NCI-H1417 (cell line): ENCODE data around the gene TBL1X.
"Not testable (repeated sequence)": the region's sequence is repeated elsewhere in the genome, so short reads cannot be mapped to it uniquely, and the experiment has no call there.

Source experiments
- DNase-seq, 3 experiments: peaks; one replicate each; lab custom pipeline; 2025; lab: John Stamatoyannopoulos, UW

Gene TBL1X

DNA sequence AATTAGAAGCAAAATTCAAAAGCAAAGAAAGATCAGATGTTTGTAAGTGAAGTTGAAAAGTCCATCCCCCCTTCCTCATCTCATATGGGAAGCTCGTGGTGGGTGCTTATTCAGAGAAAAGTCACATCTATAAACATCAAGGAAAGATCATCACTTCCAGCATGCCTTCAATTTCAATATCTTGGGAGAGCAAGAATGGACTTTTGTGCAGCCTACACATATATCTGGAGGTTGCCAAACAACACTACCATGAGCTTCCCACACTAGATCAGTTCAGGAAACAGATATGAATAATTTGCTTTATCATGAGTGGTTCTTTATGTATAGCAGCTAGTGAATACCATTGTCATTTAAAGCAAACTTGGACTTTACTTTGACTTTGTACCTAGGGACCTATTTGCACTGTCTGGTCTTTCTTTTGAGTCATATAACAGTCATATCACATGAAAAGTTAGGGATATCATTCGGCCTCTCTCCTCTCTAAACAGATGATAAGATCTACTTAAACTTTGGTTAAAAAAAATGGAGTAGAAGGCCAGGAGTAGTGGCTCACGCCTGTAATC lies 5.6 kb upstream of the TBL1X start:
- DNase-seq, result no peak

DNA sequence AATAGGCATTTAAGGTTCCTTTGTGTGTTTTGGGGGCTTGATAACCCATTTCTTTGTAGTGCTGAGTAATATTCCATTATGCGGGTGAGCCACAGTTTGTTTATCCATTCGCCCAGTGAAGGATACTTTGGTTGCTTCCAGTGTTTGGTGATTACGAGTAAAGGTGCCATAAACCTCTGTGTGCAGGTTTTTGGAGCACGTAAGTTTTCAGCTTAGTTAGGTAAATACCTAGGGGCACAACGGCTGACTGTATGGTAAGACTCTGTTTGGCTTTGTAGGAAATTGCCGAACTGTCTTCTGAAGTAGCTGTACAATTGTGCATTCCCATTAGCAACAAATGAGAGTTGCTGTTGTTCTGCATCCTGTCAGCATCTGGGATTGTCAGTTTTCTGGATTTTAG lies 3.8 kb upstream of the TBL1X start:
- DNase-seq, result no peak

DNA sequence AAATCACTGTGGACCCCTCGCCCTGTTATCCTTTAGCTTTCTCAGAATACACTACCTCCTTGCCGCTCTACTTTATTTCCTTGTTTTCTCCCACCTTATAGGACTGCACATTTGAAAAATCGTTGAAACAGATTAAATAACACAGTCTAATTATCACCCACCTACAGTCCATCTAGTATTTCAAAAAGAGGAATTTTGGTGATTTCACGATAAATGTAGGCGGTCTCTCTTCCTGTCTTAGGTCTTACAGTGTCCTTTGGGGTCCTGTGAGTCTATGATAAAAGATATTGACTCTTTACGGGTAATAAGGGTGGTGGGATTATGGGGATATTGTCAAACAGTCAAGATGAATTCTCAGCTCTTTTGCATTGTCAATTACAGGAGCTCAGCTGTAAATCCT lies 2.4 kb upstream of the TBL1X start:
- no peak for DNase-seq

DNA sequence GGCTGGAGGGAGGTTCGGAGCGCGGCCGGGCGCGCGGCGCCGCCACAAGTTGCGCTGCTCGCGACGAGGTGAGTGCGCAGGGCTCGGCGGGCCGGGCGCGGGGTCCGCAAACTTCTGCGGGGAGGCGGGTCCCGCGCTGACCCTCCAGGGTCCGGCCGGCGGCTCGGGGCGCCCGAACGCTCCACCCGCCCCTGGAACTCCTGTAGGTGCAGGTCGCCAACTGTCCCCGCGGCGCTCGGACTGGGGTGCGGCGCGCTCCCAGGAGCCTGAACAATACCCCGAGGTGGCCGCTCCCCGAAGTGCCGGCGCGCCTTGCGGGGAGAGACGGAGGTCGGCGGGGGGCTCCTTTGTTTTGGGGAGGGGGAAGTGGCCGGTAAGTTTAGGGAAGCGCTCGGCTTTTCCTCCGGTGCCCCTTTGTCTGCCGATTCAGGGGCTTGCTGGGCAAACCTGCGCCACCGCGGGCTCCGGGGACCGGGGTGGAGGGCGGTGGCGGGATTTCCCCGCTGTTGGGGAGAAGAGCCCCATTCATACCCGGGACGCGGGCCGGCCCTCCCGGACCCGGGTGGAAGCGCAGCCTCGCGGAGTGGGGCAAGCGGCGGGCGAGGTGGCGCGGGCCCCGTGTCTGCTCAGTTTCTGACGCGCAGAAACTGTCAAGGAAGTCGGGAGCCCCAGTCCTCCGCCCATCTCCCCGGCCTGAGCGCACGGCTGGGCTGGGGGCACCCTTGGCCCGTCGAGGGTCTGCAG lies 694 bp downstream of the TBL1X start:
- DNase-seq, result peak in 2 of 3 experiments; percentile 69 to 78

DNA sequence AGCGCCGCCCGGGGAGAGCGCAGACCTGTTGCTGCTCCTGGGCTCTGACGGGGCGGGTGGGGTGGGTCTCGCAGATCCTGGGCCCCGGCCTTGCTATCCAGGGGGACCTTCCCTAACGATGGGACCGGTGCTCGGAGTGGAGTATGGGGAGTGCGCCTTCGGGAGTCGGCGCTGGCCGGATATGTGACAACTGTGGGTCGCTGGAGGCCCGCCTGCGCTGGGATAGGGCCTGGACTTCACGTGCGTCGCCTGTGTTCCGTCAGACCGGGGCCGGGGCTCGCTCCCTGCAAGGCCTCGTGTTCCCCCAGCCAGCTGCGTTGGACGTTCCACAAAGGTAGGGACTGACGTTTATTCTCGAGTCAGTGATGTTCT lies 1.3 kb downstream of the TBL1X start:
- peak in 2 of 3 experiments; percentile 68 to 78 for DNase-seq

DNA sequence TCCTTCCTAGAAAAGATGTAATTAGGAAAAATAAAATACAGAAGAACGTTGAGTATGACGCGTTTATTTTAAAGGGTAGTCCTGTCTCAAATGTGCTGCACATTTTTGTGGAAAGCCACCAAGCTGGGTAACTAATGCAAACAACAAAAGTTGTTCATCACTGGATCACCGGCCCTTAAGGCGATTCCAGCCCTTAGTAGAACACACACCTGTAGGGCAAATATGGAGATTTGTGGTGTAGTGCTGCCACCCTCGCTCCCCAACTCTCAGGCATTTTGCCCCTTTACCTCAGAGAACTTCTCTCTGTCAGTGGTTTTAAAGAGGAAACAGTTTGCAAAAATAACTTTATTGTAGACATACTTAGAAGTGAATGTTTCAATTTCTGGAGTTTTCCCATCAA lies 1.9 kb downstream of the TBL1X start:
- peak in 1 of 3 experiments; percentile 41 for DNase-seq

DNA sequence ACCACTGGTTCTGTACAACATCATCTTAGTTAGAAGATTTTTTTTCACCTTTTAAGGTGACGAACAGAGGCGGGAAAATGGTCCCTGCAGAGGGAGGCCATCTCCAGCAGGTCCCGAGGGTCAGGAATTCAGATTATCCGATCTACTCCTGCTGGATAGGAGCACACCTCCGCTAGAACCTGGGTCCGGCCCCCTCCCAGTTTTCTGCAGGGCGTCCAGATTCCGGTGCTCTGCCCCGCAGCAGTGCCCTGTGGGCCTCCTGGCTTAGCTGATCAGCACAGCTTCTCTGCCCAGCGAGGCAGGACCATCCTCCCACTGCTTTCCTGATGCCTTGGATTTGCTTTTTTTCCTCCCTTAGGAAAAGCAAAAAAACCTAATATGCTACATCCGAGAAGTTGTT lies 2.3 kb downstream of the TBL1X start:
- DNase-seq, result no peak

DNA sequence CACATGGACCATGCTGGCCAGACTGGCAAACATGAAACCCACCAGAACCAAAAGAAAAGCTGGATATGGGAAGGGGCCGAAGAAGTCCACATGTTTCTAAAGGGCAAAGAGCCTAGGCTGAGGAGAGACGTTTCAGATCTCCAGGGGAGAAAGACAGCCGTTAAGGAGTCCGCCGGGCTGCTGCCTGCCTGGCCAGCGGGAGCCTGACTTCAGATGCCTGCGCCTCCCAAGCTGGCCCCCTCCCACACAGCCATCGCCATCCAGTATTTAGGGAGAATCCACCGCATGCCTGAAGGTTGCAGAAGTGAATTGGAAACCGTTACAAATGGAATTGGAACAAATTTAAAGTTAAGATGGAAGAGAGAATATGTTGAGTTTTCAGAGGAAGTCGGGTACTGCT lies 2.9 kb downstream of the TBL1X start:
- DNase-seq, result no peak

DNA sequence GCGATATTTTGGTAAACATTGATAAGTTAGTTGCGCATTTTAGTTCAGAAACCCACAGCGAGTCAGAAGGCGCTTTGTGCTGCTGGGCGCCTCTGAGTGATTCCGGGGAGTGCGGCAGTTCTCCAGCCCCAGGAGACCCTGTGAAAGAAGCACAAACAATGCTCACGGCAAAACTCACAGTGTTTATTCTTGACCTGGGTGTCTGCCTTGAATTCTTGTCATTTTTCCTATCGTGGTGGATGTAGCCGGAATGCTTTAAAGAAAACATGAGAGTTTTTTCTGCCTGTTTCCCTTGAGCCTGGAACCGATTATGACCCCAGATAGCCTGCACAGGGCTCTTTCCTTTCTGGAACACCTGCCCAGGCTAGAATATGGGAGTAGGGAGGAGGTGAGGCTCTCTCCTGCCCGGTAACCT lies 6.7 kb downstream of the TBL1X start:
- DNase-seq, result no peak

DNA sequence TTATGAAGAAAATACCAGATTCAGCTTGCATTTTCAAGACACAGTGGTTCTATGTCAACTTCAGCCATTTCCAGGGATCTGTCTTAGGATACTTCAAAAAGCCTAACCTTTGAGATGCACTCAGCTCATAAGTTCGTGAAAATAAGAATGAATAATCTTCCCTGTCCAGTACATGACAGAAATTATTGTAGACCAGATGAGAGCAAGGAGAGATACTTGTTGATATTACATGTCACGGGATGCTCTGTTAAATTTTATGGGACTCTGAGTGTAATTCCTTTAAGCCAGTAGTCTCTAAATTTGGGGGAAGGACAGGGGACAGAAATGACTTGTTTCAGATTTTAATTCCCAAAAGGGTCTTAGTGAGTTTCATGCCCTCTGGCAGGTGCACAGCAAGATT lies 8.8 kb downstream of the TBL1X start:
- DNase-seq, result no peak

DNA sequence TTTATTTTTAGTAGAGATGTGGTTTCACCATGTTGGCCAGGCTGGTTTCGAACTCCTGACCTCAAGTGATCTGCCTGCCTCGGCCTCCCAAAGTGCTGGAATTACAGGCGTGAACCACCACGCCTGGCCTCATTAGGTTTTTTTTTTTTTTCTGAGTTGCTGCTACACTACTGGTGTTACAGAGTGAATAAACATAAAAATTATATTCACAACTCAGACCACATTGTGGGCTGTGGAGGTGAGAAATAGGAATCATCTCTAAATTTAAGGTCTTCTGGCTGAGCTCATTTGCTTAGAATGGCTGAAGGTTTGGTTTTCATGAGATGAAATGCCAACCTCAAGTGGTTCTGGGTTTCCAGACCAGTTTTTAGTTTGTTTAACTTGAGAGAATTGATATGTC lies 10.6 kb downstream of the TBL1X start:
- not testable (repeated sequence) for DNase-seq

DNA sequence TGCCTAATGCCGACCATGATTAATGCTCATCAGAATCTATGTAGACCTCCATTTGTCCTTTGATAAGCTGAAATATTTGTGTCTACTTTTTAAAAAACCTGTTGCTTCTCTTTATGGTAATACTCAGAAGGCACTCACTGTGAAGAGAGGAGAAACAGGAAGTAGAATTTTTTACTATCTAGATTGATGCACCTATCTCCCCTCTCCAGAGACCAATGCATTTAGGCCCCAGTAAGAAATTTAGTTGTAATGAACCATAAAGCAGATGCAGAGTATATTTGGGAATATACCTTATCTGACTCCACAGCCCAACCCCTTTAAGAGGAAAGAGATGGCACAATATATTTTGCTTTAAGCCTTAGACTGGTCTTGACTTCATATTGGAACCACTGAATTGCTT lies 11.1 kb downstream of the TBL1X start:
- DNase-seq, result no peak

DNA sequence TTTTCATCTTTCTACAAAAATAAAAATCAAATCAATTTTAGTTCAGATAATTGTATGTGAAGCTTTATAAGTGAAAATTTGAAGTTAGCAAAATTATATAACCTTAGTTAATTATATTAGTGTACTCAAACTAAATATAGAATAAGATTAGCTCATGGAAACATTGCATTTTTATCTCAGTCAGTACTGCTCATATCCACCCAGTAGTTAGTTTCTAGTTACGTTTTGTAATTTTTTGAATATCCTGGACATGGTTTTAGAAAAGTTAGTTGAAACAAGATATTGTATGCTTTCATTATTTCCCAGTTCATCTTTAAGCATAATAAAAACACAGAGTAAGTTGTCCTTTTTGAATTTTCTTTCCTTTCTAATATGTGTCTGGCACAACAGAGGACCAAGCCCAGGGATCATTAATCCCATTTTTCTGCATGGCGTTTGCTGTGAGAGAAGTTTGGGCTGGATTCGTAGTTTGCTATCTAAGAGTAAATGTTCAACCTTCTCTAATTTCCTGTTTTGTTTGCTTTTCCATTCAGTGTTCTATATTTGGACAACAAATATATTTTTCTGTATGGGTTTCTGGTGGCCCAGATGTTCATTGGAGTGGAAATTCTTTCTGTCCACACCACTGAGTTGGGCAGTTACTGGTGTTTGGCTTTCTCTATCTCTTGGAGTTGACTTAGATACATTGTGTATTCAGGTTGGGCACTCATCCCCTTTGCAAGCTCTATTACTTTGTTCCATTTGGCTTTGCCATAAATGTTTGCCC lies 12.1 kb downstream of the TBL1X start:
- no peak for DNase-seq

DNA sequence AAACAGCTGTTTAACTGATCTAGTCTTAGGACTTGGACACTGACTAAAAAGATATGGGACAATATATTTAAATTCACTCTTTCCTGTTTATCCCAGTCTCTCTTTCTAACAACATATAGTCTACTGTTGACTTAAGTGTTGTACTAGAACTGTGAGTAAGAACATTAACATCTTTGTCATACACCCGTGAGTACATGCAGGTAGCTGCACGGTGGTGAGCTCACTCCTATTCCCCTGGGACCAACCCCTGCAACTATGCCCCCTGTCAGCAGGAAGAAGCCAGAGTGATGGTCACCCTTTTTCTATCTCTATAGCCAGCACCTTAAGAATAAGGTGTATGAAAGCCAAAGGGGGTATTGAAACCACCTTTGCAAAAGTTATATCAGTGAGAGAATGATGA lies 17.6 kb downstream of the TBL1X start:
- no peak for DNase-seq

DNA sequence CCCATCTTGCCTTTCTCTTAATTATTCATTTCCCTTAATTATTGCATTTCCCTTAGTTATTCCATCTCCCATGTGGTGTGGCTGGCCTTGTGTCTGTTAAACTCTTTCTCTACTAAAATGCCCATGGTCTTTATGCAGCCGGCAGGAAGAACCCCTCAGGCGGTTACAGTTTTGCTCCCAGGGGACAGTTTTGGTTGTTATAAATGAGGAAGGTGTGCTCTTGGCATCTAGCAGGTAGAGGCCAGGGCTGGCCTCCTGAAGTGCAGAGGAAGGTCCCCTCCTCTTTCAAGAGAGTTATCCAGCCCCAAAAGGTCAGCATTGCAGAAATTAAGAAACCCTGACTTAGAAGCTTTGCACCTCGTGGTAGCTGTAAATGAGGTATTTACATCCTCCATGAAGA lies 18.0 kb downstream of the TBL1X start:
- no peak for DNase-seq

DNA sequence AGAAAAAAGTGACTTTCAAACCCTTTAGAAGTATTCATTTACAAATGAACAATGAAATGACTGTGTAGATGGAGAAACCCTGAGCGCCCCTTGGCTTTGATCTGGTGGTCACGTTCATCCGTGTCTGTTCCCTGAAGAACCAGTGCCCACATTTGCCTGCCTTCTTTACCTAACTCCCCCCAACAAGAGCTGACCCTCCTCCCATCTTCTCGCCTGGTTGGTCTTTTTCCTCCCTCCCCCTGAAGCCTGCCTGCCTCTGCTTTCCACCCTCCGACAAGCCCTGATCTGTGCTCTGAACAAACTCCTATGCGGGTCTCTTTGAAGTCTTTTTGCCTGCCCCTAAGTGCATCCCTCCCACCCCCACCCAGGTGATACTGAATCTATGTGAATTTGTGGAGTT lies 18.5 kb downstream of the TBL1X start:
- DNase-seq, result no peak

DNA sequence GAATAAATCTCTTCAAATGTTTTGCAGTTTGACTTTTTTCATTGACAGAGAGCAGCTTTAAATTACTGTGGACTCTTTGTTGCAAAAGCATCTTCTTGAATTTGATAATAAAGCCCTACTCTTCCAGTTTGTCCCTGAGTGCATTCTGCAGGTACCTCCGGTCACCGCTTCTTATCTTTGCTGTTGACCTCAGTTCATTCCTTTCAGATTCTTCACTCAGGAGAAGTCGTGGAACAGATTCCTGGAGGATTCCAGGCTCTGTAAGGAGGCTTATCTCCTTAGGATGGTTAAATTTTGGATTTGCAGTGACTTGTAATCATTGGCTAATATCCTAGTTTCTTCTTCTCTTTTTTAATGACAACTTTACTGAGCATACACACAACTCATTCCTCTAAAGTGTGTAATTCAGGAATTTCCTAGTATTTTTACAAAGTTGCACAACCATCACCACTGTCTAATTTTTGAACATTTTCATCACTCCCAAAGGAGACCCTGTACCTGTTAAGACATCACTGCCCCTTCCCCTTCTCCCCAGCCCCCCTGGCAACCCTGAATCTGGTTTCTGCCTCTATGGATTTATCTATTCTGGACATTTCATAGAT lies 22.0 kb downstream of the TBL1X start:
- no peak for DNase-seq

DNA sequence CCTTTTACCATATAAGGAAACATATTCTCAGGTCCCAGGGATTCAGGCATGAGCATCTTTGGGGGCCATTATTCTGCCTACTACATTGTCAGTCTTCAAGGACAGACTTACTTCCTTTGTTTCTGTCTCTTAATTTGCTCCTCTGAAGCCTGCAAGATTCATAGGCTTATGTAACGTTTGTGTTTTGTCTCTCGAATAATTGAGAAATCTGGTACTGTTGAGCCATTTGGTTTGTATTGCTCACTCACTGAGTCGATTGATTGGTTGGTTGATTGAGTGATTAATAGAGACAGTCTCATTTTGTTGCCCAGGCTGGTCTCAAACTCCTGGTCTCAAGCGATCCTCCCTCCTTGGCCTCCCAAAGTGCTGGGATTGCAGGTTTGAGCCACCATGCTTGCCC lies 23.7 kb downstream of the TBL1X start:
- no peak for DNase-seq

DNA sequence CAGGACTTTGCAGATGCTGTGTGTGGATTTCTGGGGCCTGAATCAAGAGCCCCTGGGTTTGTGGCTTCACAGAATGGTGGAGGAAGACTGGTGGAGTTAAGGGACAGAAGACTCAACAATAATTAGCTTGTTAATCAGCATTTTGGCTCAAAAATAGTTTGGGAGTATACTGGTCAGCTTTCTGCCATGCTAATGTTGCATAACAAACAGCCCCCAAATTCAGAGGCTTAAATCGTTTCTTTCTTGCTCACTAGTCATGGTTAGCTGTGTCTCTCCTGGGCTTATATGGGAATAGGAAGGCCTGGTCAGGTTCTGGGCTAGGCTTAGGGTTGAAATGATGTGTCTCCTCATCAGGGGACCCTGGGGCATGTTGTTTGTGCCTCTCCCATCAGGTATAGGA lies 24.4 kb downstream of the TBL1X start:
- DNase-seq, result no peak

DNA sequence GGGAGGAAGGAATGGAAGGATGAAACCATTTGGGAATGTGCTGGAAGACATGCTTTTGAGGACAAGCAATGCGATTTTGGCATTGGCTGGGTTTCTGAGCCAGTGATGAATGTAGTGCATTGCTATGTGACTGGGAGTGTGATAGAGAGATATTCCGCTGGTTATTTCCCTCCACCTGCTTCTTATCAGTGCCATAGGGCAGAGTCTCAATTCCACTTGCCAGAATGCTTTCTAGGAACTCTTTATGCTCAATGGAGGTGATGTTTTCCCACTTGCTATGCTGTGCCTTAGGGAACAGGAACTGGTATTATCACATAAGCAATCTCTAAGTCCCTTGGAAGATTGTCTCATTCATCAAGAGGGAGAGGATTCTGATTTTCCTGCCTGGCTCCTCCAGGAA lies 28.0 kb downstream of the TBL1X start:
- DNase-seq, result no peak

DNA sequence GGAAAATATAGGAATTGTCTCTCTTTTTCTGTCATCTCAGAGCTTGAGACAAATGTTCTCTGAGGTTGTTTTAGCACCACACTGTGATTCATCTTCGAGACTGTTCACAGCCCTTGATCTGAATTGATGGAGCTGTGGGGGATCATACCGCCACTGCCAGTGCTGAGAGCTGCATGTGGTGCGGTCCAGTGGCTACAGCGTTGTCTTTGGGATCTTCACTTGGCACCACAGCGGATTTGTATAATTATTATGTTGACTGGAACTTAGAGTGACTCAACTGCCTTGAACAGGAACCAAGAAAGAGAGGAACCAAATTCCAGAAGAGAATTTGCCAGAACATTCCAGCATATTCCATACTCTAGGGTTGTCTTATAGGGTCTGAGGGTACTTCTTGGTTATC lies 29.1 kb downstream of the TBL1X start:
- DNase-seq, result no peak

DNA sequence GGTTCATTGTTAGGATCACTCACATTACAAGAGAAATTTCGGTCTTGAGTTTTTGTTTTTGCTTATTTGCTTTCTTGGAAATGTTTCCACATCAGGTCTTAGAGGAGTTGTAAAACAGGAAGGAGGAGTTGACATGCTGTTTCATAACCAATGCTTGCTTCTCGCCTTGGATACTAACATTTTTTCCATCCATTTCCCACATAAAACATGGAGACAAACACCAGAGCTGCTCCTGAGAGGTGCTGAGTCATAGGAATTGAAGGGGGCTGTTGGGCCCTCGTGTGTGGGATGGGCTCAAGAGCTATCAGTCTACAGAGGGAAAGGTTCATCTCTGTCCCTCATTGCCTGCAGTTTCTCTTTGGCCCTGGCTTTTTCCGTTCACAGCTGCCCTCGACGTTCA lies 29.9 kb downstream of the TBL1X start:
- DNase-seq, result no peak

DNA sequence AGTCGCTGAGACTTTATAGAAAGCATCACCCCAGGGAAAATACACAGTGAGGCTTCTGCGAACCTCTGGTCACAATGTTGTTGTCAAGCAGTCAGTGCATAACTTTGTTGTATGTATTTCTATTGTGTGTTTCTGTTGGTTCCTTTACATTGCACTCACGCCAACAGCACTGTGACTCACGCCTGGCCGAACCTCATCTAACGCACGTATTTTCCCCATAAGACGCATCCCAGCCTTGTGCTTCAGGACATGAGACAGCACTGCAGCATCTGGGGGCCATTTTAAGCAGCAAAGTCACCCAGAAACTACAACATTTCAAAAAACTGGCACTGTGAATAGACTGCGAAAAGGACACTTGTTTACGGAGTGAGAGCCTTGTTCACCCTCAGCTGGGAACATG lies 30.6 kb downstream of the TBL1X start:
- DNase-seq, result no peak
